H9 (cell line): ENCODE data around the gene PELI3. TPM values are rescaled to one million over a fixed set of nuclear protein-coding genes. Genes with fewer than 3 reads are reported as not detected.

Source experiments
- DNase-seq: peaks from one replicate; pipeline ENCODE4 v3.0.0-alpha.2; 2017
- H2AFZ ChIP-seq: one replicate; pipeline ENCODE4 v1.6.1; 2013; ENCODE audit warnings: mild to moderate bottlenecking, low read length, control low read depth, moderate library complexity
- H2AK5ac ChIP-seq: 2 replicates; pipeline ENCODE4 v1.6.1; 2013; ENCODE audit warnings: low read length, control low read depth, mixed read lengths; ENCODE audit not compliant: insufficient read length
- H2BK120ac ChIP-seq: one replicate; pipeline ENCODE4 v1.6.1; 2013; ENCODE audit warnings: low read depth, mild to moderate bottlenecking, low read length, control low read depth, inconsistent platforms; ENCODE audit not compliant: poor library complexity, severe bottlenecking
- H2BK12ac ChIP-seq: 2 replicates; pipeline ENCODE4 v1.6.1; 2013; ENCODE audit warnings: low read length, control low read depth, mixed read lengths, low read depth; ENCODE audit not compliant: insufficient read length
- H2BK15ac ChIP-seq: 2 replicates; pipeline ENCODE4 v1.6.1; 2013; ENCODE audit warnings: low read depth, low read length, control low read depth
- H2BK20ac ChIP-seq: one replicate; pipeline ENCODE4 v1.6.1; 2013; ENCODE audit warnings: low read depth, mild to moderate bottlenecking, low read length, control low read depth, inconsistent platforms; ENCODE audit not compliant: poor library complexity, severe bottlenecking
- H2BK5ac ChIP-seq: 2 replicates; pipeline ENCODE4 v1.6.1; 2013; ENCODE audit warnings: low read length, control low read depth, mixed read lengths; ENCODE audit not compliant: insufficient read length
- H3K14ac ChIP-seq: 2 replicates; pipeline ENCODE4 v1.6.1; 2013; ENCODE audit warnings: low read length, control low read depth; ENCODE audit not compliant: insufficient read depth
- H3K18ac ChIP-seq: 2 replicates; pipeline ENCODE4 v1.6.1; 2013; ENCODE audit warnings: low read depth, mild to moderate bottlenecking, mixed read lengths, low read length, control low read depth; ENCODE audit not compliant: insufficient read length
- H3K23ac ChIP-seq: 2 replicates; pipeline ENCODE4 v1.6.1; 2013; ENCODE audit warnings: low read length, control low read depth, mixed read lengths, low read depth; ENCODE audit not compliant: insufficient read length
- H3K23me2 ChIP-seq: 2 replicates; pipeline ENCODE4 v1.6.1; 2013; ENCODE audit warnings: low read depth, mild to moderate bottlenecking, mixed read lengths, low read length, control low read depth; ENCODE audit not compliant: insufficient read length, poor library complexity, severe bottlenecking
- H3K27ac ChIP-seq: 2 replicates; pipeline ENCODE4 v1.5.1; 2013; ENCODE audit warnings: low read length, control low read depth, mixed read lengths, low read depth; ENCODE audit not compliant: insufficient read length
- H3K27me3 ChIP-seq: 2 replicates; pipeline ENCODE4 v1.6.1; 2013; ENCODE audit warnings: low read length, control low read depth, inconsistent platforms; ENCODE audit not compliant: insufficient read depth
- H3K4ac ChIP-seq: 2 replicates; pipeline ENCODE4 v1.6.1; 2013; ENCODE audit warnings: low read depth, mild to moderate bottlenecking, control low read depth, inconsistent platforms, low read length, moderate library complexity
- H3K4me1 ChIP-seq: 2 replicates; pipeline ENCODE4 v1.6.1; 2013; ENCODE audit warnings: low read length, control low read depth, inconsistent platforms; ENCODE audit not compliant: insufficient read depth
- H3K4me2 ChIP-seq: 2 replicates; pipeline ENCODE4 v1.6.1; 2013; ENCODE audit warnings: low read length, control low read depth, mixed read lengths; ENCODE audit not compliant: insufficient read length, insufficient read depth
- H3K56ac ChIP-seq: 2 replicates; pipeline ENCODE4 v1.6.1; 2013; ENCODE audit warnings: low read depth, mild to moderate bottlenecking, mixed read lengths, low read length, control low read depth; ENCODE audit not compliant: insufficient read length
- H3K79me1 ChIP-seq: 2 replicates; pipeline ENCODE4 v1.6.1; 2013; ENCODE audit warnings: low read depth, mild to moderate bottlenecking, moderate library complexity, low read length, control low read depth, inconsistent platforms; ENCODE audit not compliant: insufficient read depth, poor library complexity, severe bottlenecking
- H3K79me2 ChIP-seq: 2 replicates; pipeline ENCODE4 v1.6.1; 2013; ENCODE audit warnings: low read length, control low read depth, inconsistent platforms; ENCODE audit not compliant: insufficient read depth
- H3K9ac ChIP-seq: 2 replicates; pipeline ENCODE4 v1.6.1; 2013; ENCODE audit warnings: low read length, control low read depth, mixed read lengths; ENCODE audit not compliant: insufficient read length; ENCODE audit errors: extremely low read depth
- H3K9me3 ChIP-seq: one replicate; pipeline ENCODE4 v1.6.1; 2013; ENCODE audit warnings: low read depth, low read length, inconsistent platforms; ENCODE audit not compliant: control insufficient read depth
- H3T11ph ChIP-seq: one replicate; pipeline ENCODE4 v1.6.1; 2013; ENCODE audit warnings: mild to moderate bottlenecking, low read length, control low read depth, inconsistent platforms
- H4K20me1 ChIP-seq: one replicate; pipeline ENCODE4 v1.6.1; 2013; ENCODE audit not compliant: control insufficient read depth, insufficient read length, insufficient read depth
- H4K5ac ChIP-seq: 2 replicates; pipeline ENCODE4 v1.6.1; 2013; ENCODE audit warnings: low read depth, mild to moderate bottlenecking, mixed read lengths, low read length, control low read depth; ENCODE audit not compliant: insufficient read length
- H4K8ac ChIP-seq: replicated peaks from 2 replicates; pipeline ENCODE4 v1.6.1; 2013; ENCODE audit warnings: low read length, control low read depth, mixed read lengths, low read depth; ENCODE audit not compliant: insufficient read length
- H4K91ac ChIP-seq: 2 replicates; pipeline ENCODE4 v1.6.1; 2013; ENCODE audit warnings: low read depth, mild to moderate bottlenecking, moderate library complexity, mixed read lengths, low read length, control low read depth; ENCODE audit not compliant: insufficient read length
- H3K27ac Mint-ChIP-seq, 3 experiments: 2 replicates in 2 of 3; 3 replicates in 1 of 3; pipeline ENCODE4 v1.8.0; 2020 to 2021; ENCODE audit warnings: mixed read lengths in 3 of 3, mild to moderate bottlenecking in 1 of 3, moderate library complexity in 1 of 3
- H3K27me3 Mint-ChIP-seq: 2 replicates; pipeline ENCODE4 v1.8.0; 2021; ENCODE audit warnings: low read depth, mild to moderate bottlenecking, moderate library complexity, mixed read lengths
- H3K36me3 Mint-ChIP-seq, 3 experiments: 2 replicates in 2 of 3; 3 replicates in 1 of 3; pipeline ENCODE4 v1.8.0; 2020 to 2021; ENCODE audit warnings: low read depth in 3 of 3, mixed read lengths in 3 of 3; ENCODE audit not compliant: insufficient read depth in 1 of 3
- H3K4me1 Mint-ChIP-seq, 2 experiments: 2 replicates each; pipeline ENCODE4 v1.8.0; 2020; ENCODE audit warnings: mixed read lengths in 2 of 2
- H3K4me3 Mint-ChIP-seq, 2 experiments: 2 replicates in 1 of 2; 3 replicates in 1 of 2; pipeline ENCODE4 v1.8.0; 2020 to 2021; ENCODE audit warnings: mild to moderate bottlenecking in 2 of 2, mixed read lengths in 2 of 2, moderate library complexity in 1 of 2
- H3K9me3 Mint-ChIP-seq, 2 experiments: 2 replicates in 1 of 2; 3 replicates in 1 of 2; pipeline ENCODE4 v1.8.0; 2020; ENCODE audit warnings: mild to moderate bottlenecking in 2 of 2, mixed read lengths in 2 of 2, moderate library complexity in 1 of 2
- WGBS: extraction: QIAGEN DNeasy Blood & Tissue Kit; methylation state at CpG from one replicate; pipeline ENCODE4 v1.1.7; 2013; ENCODE audit warnings: missing lambda C conversion rate, low lambda C conversion rate, mixed read lengths; ENCODE audit not compliant: insufficient read length; ENCODE audit errors: extremely low coverage; 5-methylcytosine and 5-hydroxymethylcytosine counted together
- total RNA-seq: library from RNA; stranded (reverse); gene quantifications from 2 replicates; pipeline ENCODE4 v1.2.1, GENCODE V29; 2021
- TF ChIP-seq, protein P1 (sequence below): fragments of 200-600 bp; sonication (generic); conservative IDR thresholded peaks from 3 replicates; pipeline ENCODE4 v1.8.0; 2021; ENCODE audit warnings: antibody characterized with exemption, mild to moderate bottlenecking

Gene PELI3
- total RNA-seq, 1 experiment from 2014 or later = 10.3 TPM

- H3K9me3 Mint-ChIP-seq = no peaks in the 10 kb centered on the region
- Histone ChIP-seq H3K79me1 (no peaks in the 10 kb centered on the region), H3K9ac (no peak overlapping the region)
Observed at GRCh38 chr11:66473167-66473566, 6.5 kb downstream of the PELI3 start.

More at GRCh38 chr11:66473167-66473566, 6.5 kb downstream of the PELI3 start:
- TF ChIP-seq, protein P1, sequence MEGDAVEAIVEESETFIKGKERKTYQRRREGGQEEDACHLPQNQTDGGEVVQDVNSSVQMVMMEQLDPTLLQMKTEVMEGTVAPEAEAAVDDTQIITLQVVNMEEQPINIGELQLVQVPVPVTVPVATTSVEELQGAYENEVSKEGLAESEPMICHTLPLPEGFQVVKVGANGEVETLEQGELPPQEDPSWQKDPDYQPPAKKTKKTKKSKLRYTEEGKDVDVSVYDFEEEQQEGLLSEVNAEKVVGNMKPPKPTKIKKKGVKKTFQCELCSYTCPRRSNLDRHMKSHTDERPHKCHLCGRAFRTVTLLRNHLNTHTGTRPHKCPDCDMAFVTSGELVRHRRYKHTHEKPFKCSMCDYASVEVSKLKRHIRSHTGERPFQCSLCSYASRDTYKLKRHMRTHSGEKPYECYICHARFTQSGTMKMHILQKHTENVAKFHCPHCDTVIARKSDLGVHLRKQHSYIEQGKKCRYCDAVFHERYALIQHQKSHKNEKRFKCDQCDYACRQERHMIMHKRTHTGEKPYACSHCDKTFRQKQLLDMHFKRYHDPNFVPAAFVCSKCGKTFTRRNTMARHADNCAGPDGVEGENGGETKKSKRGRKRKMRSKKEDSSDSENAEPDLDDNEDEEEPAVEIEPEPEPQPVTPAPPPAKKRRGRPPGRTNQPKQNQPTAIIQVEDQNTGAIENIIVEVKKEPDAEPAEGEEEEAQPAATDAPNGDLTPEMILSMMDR = no peak
- Histone ChIP-seq H2BK120ac (no peak overlapping the region), H4K8ac (no peak overlapping the region), H3K23ac (no peak overlapping the region), H3K56ac (no peak overlapping the region), H2AFZ (no peak overlapping the region), H4K20me1 (no peaks in the 10 kb centered on the region), H3K14ac (no peak overlapping the region), H2BK12ac (no peak overlapping the region), H3K23me2 (no peaks in the 10 kb centered on the region), H4K91ac (no peak overlapping the region), H3K9me3 (no peaks in the 10 kb centered on the region), H2BK15ac (no peak overlapping the region), H3T11ph (no peak overlapping the region), H3K4me1 (no peaks in the 10 kb centered on the region), H3K79me2 (no peaks in the 10 kb centered on the region), H2BK5ac (no peak overlapping the region), H2BK20ac (no peak overlapping the region), H3K4me2 (no peak overlapping the region), H2AK5ac (no peak overlapping the region), H3K18ac (no peak overlapping the region), H3K27ac (no peak overlapping the region), H3K4ac (no peak overlapping the region), H3K27me3 (no peaks in the 10 kb centered on the region), H4K5ac (no peak overlapping the region)
- Mint-ChIP-seq H3K4me3 (no peak overlapping the region), H3K27me3 (no peaks in the 10 kb centered on the region), H3K36me3 (peaks cover 3 to 30% (median 23%) of the 10 kb centered on the region in 3 experiments; a peak in 5 of 7 replicates), H3K4me1 (peaks cover 25 to 35% of the 10 kb centered on the region in 2 experiments), H3K27ac (no peak overlapping the region)
- WGBS = no CpG with 5 or more reads among the region's 11 CpGs
- no peak for DNase-seq
